HG03469 (cell line): Measurements from ENCODE around the gene ITCH.
"Not testable (repeated sequence)": the region's sequence is repeated elsewhere in the genome, so short reads cannot be mapped to it uniquely, and the experiment has no call there.

ENCODE experiments used
- ATAC-seq: cut with Tn5 transposase; IDR thresholded peaks from one replicate; pipeline ENCODE4 v1.9.1; 2021; ENCODE audit warnings: mild to moderate bottlenecking, moderate library complexity, moderate number of reproducible peaks; ENCODE audit not compliant: unreplicated experiment

ITCH gene

DNA sequence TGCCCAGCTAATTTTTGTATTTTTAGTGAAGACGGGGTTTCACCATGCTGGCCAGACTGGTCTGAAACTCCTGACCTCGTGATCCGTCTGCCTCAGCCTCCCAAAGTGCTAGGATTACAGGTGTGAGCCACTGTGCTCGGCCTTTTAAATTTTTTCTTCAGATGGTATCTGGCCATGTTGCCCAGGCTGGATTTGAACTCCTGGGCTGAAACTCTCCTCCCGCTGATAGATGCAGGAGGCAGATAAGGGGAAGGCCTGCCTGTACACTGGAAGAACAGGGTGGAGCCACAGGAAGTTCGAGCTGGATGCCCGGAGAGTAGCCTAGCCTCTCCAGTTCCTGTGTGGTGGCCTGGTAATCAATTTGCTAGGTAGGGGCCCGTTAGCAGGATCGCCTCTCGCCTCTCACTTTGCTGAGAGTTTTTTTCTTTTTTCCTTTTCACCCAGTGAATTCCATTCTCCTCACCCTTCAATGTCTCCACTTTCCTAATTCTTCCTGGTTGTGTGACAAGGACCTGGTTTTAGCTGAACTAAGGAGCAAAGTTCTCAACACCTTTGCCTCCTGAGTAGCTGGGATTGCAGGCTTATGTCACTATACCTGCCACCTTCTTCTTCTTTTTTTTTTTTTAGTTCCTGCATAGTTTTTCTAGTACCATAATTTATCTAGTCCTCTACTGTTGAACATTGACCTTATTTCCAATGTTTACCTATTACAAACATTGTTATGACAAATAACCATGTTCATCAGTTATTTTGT lies 19.4 kb upstream of the ITCH start:
- no peak for ATAC-seq

DNA sequence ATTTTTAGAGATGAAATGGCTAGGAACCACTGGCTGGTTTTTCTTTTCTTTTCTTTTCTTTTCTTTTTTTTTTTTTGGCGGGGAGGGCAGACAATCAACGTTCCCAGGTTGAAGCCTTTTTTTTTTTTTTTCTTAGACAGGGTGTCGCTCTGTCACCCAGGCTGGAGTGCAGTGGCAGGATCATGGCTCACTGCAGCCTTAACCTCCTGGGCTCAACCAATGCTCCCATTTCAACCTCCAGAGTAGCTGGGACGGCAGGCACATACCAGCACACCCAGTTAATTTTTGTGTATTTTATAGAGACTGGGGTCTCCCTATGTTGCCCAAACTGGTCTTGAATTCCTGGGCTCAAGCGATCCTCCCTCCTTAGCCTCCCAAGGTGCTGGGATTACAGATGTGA lies 18.8 kb upstream of the ITCH start:
- no peak for ATAC-seq

DNA sequence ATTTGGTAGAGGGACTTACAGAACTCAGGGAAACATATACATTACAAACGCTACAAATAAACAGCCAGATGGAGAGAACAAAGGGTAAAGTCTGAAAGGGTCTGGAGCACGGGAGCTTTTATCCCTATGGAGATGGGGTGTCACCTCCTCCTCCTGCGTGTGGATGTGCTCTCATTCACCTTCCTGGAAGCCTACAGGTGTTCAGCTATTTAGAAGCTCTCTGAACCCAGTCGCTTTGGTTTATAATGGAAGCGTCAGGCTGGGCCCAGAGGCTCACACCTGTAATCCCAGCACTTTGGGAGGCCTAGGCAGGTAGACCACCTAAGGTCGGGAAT lies 17.7 kb upstream of the ITCH start:
- ATAC-seq = no peak

DNA sequence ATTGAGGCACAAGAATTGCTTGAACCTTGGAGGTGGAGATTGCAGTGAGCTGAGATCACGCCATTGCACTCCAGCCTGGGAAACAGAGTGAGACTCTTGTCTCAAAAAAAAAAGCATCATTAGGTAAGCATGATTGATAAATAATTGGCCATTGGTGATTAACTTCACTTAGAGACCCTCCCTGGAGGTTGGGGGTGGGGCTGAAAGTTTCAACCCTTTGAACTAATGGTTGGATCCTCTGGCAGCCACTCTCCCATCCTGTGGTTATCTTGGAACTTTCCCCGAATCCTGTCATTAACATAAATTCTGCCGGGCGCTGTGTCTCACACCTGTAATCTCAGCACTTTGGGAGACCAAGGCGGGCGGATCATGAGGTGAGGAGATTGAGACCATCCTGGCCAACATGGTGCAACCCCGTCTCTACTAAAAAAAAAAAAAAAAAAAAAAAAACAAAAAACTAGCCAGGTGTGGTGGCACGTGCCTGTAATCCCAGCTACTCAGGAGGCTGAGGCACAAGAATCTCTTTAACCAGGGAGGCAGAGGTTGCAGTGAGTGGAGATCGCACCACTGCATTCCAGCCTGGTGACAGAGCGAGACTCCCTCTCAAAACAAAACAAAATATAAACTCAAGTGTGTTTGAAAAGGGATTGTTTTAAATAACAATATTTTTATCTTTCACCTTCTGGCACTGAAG lies 17.1 kb upstream of the ITCH start:
- not testable (repeated sequence) for ATAC-seq

DNA sequence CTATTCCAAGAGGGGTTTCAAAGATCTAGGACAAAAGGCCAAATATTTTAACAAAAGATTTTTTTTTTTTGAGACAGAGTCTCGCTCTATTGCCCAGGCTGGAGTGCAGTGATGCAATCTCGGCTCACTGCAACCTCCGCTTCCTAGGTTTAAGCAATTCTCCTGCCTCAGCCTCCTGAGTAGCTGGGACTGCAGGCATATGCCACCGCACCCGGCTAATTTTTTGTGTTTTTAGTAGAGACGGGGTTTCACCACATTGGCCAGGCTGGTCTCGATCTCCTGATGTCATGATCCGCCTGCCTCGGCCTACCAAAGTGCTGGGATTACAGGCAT lies 16.6 kb upstream of the ITCH start:
- ATAC-seq = not testable (repeated sequence)

DNA sequence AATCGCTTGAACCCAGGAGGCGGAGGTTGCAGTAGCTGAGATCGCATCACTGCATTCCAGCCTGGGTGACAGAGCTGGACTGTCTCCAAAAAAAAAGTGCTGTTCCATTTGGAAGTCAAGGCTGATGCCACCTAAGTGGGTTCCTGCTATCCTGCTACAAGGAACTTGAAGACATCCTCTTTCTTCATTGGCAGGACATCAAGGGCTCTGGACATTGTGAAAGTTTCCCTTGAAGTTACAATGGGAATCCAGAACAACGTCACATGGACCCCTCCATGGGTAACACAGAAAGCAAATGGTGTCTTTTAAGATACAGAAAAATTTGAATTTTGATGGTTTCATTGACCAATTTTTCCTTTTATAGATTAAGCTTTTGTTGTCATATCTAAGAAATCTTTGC lies 15.5 kb upstream of the ITCH start:
- no peak for ATAC-seq

DNA sequence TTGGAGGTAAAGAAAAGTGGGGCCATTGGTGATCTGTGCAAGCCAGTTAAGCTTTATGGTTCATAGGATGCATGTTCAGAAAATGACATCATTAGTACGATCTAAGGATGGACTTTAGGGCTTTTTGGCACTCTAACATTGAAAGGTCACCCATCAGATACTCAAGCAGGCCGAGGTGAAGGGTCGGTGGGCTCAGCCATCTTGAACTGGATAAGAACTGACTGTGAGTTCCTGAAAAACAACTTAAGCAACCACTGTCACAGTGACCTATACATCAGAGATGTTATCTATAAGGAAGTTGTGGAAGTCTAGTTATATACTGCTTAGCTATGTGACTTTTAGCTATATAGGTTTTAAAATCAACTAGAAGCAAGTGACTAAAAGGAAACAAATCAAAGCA lies 13.0 kb upstream of the ITCH start:
- ATAC-seq = no peak

DNA sequence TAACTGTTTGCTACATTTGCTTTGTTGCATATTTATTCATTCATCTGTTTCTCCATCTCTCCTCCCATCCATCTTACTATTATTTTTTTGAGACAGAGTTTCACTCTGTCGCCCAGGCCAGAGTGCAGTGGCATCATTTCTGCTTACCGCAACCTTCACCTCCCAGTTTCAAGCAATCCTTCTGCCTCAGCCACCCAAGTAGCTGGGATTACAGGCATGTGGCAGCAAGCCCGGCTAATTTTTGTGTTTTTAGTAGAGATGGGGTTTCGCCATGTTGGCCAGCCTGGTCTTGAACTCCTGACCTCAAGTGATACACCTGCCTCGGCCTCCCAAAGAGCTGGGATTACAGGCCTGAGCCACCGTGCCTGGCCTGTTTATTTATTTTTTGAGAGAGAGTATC lies 9.6 kb upstream of the ITCH start:
- ATAC-seq = not testable (repeated sequence)

DNA sequence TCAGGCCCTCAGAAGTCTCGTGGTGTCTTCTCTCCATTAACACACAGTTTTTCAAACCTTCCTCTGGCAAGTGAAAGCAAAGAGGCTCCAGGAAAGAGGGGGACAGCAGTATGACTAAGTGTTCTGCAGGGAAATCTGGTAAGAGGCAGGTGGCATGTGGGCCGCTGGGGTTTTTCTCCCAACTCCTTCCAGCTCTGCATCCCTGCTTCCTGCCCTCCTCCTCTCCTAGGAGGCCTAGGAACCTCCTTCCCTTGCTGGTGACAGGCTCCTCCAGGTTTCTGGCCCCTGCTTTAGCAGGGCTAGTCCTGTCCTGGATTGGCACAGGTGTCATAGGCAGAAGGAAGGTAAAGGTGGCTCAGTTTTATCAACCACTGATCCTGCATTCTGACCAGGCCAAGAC lies 7.6 kb upstream of the ITCH start:
- no peak for ATAC-seq

DNA sequence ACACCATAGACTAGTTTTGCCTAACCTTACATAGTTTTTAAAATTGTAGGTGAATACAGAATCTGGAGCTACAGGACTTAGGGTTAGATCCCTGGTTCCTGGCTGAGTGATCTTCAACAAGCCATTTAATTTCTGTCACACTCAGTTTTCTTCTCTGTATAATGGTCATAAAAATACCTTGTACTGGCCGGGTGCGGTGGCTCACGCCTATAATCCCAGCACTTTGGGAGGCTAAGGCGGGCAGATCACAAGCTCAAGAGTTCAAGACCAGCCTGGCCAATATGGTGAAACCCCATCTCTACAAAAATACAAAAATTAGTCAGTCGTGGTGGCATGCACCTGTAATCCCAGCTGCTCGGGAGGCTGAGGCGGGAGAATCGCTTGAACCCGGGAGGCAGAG lies 3.3 kb upstream of the ITCH start:
- not testable (repeated sequence) for ATAC-seq

DNA sequence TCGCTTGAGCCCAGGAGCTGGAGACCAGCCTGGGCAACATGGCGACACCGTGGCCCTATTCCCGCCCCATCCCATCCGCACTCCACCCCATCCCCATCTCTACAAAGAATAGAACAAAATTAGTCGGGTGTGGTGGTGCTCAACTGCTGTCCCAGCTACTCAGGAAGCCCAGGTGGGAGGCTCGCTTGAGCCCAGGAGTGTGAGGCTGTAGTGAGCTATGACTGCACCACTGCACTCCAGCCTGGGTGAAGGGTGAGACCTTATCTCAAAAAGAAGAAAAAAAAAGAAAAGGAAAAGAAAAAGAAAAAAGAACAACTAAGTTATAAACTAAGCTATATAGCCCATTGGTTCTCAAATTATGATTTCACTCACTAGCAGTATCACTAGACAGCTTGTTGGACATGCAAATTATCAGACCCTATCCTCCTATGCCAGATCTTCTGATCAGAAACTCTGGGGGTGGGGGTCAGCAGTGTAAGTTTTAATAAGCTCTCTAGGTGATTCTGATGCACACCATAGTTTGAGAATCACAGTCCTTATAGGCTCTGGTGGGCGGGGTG lies 491 bp upstream of the ITCH start:
- ATAC-seq = no peak

DNA sequence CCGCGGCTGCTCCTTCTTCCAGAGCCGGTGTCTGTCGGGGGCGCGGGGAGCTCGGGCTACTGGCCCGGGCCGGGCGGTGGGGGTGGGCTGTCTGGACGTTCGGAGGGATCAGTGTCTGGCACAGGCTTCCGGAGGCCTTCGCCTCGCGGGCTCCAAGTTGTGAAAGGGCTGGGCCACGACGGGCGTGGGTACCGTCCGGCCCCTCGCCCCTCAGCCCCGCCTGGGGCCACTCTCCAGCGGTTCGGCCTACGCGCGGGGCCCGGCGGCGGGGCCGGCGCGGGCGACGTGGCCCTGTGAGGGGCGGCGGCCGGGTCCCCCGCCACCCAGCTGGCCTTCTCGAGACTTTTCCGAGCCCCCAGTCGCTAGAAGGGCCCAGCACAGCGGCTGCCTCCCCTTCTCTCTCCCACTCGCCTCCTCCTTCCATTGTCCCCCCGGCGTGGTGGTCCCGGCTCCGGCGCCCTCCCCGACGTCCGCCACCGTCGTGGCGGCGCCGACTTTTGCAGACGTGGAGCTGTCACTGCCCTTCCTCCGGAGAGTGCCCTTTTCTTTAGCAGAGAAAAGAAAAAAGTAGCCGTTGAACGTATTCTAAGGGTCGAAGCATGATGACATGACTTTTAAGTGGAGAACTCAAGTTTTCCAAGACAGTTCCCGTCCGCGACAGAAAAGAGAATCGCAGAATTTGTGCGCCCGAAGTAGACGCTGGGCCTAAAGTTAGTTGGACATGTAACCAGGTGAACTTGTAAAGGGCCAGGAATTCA lies 571 bp downstream of the ITCH start:
- peak; percentile 29 for ATAC-seq

DNA sequence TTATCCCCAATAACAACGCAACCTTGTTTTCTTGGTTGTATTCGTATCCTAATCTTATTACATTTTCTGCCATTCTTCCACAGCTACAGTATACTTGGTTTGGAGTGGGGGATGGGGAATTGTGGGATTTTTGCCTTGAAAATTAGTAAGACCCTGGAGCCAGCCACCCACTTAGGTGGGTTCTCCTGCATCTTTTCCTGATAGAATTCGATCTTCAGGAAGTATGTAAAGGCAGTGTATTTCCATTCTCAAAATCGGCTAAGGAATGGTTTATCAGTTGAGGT lies 1.1 kb downstream of the ITCH start:
- no peak for ATAC-seq

DNA sequence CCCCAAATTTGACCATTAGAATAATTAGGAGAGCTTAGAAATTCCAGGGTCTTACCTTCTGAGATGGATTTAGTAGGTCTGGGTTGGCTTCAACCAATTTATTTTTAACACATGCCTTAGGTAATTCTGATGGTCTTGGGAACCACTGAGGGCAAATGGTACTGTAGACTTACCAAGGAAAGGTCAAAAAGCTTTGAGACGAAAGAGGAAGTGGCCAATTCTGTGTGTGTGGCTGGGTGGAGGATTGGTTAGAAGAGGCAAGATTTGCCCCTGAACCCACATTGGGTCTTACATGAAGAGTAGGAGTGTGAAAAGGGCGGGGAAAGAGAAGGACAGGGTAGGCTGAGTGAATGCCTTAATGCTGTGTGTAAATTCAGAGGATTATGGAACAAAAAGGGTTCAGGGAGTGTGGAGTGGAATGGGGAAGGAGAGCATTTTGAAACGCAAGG lies 2.7 kb downstream of the ITCH start:
- no peak for ATAC-seq

DNA sequence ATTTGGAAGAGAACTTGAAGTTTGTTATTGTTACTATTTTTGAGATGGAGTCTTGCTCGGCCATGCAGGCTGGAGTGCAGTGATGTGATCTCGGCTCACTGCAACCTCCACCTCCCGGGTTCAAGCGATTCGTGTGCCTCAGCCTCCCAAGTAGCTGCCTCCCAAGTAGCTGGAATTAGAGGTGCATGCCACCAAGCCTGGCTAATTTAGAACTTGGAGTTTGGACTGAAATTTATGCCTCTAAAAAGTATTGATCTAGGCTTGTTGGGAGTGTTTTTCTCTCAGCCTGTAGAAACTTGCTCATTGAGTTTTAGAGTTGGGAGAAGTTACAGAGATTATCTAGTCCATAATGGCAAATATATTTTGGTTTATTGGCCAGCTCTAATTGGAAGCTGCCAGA lies 4.1 kb downstream of the ITCH start:
- no peak for ATAC-seq

DNA sequence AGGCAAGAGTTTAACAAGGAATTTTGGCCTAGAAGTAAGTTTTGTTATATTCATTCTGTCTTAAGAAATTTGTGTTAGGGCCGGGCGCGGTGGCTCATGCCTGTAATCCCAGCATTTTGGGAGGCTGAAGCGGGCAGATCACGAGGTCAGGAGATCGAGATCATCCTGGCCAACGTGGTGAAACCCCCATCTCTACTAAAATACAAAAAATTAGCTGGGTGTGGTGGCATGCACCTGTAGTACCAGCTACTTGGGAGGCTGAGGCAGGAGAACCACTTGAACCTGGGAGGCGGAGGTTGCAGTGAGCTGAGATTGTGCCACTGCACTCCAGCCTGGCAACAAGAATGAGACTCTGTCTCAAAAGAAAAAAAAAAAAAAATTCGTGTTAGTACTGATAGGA lies 4.8 kb downstream of the ITCH start:
- not testable (repeated sequence) for ATAC-seq

DNA sequence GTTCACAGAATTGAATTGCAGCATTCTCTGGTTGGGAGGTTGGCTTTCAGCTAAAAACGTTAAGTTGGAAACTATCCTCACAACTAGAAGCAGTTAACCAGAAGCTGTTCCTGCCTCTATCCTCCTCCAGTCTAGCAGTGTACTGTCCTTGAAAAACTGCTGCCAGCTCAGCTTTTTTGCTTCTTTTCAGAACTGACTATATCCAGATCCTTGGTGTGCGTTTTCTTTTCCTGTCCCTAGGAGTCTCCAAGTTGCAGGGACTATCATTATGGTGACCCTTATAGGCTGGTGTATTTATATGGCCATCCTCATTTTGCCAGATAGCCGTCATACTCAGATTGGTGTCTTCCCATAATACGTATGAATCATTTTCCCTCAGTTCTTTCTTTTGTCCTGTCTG lies 5.5 kb downstream of the ITCH start:
- no peak for ATAC-seq

DNA sequence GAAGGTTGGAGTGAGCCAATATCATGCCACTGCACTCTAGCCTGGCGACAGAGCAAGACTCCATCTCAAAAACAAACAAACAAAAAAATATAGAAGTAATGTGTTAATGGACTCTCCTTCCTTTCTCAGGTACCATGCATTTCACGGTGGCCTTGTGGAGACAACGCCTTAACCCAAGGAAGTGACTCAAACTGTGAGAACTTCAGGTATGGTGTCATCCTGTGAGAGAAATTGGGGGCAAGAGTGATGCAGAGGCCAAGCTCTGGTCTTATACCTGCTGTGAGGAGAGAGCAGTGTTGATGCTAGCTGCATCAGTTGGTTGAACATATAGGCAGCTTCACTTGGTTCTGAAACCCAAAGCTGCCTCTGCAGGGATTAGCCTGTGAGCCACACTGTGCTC lies 6.2 kb downstream of the ITCH start:
- no peak for ATAC-seq

DNA sequence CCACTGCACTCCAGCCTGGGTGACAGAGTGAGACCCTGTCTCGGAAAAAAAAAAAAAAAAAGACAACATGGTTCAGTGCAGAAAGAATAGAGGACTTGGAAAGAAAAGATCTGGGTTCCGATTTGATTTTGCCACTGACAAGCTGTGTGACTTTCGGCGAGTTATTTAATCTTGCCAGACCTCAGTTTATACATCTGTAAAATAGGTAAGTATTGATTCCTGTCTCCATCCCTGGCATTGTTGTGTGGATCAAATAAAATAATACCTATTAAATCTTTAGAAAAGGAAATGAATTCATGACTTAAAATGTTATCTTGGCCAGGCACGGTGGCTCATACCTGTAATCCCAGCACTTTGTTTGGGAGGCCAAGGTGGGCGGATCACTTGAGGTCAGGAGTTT lies 7.0 kb downstream of the ITCH start:
- no peak for ATAC-seq

DNA sequence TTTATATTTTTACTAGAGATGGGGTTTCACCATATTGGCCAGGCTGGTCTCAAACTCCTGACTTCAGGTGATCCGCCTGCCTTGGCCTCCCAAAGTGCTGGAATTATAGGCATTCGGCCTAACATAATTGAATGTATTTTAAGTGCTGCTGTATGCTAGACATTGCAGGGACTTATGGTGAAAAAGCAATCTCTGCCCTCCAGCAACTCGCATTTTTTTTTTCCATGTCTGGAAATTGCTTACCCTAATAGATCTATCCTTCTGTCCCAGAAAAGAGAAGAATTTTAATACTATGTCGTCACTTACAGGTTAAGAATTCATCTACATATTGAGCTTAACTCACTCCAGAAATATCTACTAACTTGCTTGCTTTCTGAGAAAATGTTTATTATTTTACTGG lies 10.4 kb downstream of the ITCH start:
- no peak for ATAC-seq

DNA sequence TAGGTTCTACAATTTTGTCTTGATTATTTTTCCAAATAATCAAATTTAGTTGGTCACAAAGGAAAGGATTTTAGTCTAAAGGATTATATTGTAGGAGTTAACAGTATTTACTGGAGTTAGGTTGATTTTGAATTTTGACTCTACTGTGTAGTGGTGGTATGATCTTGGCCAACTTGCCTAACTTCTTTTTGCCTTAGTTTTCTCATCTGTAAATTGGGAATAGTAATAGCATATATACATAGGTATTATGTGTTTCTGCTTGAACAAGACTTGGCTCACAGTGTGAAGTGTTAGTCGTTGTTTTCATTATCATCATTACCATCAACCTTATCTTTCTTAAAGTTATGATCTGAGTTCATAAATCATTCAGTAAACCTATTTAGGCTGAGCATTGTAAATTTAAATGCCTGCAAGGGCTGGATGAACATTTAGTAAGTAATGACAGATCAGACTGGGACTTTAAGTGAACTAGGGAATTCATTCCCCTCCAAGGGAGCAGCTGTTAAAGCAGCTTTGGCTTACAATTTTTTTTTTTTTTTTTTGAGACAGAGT lies 11.2 kb downstream of the ITCH start:
- ATAC-seq = no peak

DNA sequence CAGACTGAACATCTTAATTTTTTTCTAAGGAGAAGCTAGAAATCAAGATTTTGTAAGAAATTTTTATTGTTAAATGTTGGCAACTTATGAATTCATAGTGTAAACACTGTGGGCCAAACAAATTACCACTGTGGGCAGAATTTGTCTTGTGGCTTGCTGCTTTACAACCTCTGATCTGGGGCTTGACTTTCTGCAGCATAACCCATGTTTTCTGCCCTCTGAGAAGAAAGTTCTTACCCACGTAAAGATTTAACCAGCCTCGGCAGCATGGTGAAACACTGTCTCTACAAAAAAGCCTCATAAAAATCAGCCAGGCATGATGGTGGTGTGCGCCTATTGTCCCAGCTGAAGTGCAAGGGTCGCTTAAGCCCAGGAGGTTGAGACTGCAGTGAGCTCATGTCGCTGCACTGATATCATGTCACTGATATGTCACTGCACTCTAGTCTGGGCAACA lies 12.9 kb downstream of the ITCH start:
- no peak for ATAC-seq
